HG03354 (cell line): ENCODE results near the gene ADD1.
"Not testable (repeated sequence)": the region's sequence is repeated elsewhere in the genome, so short reads cannot be mapped to it uniquely, and the experiment has no call there.

Experiments
- ATAC-seq: cut with Tn5 transposase; IDR thresholded peaks from one replicate; pipeline ENCODE4 v1.9.1; 2021; ENCODE audit warnings: mild to moderate bottlenecking; ENCODE audit not compliant: unreplicated experiment, poor library complexity, severe bottlenecking

Gene ADD1

DNA sequence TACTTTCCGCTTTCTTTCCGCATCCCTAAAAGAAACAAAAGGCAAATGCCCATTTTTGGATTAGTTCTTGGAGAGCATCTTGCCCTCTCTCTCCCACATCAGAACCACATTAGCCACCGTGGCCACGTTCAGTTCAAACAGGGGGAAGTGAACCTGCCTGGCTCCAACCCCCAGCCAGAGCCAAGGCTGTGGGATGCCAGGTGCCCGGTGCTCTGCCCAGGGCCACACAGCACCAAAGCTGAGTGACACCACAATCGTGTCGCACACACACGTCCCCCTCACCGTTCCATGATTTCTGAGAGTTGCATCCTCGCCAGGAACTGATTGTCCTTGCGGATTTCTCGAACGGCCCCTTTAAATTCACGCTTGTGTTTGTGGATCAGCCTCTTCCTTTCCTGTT lies 95.3 kb downstream of the ADD1 start:
- ATAC-seq: no peak

GRCh38 chr4:2939383-2940243 lies 96.0 kb downstream of the ADD1 start:
- no peak for ATAC-seq

DNA sequence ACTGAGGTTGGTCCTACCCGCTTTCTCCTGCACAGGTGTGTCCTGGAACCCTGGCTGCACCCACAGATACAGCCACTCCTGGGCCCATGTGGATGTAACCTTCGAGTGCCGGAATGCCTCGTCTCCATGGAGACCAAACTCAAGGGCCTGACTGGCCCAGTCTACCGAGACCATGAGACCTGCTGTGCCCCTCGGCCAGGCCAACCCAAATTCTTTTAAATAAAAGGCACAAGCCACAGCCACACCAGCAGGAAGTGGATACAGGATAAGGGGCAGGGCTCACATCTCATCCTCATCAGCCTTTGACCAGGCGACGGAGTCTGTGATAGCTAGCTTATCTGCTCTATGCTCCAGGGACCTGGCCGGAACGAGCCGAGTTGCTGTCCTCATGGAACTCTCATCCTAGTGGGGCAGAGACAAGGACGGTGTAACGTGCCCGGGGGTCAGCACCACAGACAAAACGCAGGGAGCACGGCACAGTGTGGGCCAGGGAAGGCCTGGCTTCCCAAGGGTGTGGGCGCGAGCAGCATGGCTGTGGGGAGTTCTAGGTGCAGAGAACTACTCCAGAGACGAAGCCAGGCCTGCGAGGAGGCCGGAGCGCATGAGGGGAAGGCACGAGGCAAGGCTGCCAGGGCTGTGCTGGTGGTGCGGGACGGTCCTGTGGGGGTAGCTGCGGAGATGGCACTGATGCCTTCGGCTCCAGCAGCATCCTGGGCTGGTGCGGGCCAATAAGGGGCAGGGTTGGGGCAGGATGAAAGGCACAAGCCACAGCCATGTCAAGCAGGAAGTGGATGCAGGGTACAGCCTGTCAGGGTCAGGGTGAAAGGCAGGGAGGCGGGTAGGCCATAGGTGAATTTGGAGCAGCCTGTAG lies 96.9 kb downstream of the ADD1 start:
- no peak for ATAC-seq

DNA sequence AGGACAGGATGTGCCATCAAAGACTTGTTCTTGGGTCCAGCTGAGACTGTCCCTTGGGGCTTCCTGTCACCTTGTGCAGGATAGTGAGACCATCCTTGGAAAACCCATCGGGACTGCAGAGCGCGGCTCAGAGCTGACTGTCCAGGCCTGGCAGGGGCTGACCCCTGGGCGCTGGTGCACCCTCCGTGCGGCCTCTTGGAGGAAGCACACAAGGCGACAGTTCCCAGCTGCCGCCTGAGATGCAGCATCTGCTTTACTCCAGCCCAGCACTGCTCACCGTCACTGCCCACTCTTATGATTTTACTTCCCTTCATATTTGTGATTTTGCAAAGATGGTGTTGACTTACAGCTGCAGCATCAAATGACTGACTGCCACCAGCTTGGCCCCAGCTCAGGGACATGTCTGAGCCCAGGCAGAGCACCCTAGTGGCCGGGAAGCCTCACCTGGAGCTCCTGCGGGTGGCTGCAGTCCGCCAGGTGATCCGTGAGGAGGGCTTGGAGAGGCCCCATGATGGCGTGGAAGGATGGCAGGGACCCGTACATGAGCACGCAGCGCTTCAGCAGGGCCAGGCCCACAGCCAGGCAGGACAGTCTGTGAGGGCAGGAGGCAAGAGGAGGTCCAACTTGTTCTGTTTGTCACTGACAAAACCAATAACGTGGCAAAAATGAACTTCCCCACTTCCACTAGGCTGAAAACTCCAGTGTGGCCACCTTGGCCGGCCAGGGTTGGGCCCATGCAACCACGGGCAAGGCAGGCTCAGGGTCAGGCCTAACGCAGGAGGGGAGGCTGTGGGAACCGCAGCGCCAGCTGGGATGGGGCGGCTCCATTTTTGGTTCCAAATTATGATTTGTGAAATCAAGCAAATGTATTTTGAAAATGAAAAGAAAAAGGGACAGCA lies 97.7 kb downstream of the ADD1 start:
- ATAC-seq: no peak

- ATAC-seq: no peak
These were observed 98.4 kb downstream of the ADD1 start for GRCh38 chr4:2942037-2942531.

DNA sequence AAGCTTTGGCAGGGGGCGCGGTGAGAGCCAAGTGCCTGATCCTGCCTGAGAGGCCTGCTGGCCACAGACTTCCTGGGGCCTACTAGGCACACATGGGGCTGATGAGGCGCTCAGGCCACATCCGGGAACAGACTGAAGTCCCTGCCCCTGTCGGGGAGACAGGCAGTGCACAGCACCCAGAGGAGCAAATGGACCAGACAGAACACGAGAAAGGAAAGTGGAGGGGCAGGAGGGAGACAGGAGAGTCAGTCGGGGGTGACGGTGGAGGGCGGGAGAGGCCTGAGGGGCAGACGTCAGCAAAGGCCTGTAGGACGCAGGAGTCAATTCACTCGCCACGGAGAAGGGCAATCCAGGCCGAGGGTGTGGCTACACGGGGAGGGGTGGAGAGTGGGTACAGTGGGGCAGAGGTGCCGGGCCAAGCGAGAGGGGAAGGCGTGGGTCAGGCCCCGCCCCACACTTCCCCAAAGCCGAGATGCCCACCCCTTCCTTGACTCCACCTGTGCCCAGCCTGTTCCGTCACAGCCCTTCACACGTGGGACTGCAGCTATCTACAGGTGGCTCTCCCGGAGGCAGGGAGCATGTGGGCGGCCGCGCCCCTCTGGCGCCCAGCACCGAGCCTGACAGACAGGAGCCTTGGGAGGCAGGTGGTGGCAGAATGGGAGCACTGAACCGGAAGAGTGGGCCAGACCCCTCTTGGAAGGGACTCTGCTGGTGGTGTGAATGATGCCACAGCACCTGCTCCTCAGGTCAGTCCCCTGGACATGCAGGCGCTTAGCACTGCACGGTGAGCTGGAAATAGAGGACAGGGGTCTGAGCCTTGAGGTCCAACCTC lies 99.1 kb downstream of the ADD1 start:
- ATAC-seq: no peak

- no peak for ATAC-seq
These were observed 99.9 kb downstream of the ADD1 start for GRCh38 chr4:2943364-2944090.

- no peak for ATAC-seq
These were observed 100.4 kb downstream of the ADD1 start for GRCh38 chr4:2944091-2944482.

GRCh38 chr4:2944586-2945526 lies 101.2 kb downstream of the ADD1 start:
- ATAC-seq: no peak

DNA sequence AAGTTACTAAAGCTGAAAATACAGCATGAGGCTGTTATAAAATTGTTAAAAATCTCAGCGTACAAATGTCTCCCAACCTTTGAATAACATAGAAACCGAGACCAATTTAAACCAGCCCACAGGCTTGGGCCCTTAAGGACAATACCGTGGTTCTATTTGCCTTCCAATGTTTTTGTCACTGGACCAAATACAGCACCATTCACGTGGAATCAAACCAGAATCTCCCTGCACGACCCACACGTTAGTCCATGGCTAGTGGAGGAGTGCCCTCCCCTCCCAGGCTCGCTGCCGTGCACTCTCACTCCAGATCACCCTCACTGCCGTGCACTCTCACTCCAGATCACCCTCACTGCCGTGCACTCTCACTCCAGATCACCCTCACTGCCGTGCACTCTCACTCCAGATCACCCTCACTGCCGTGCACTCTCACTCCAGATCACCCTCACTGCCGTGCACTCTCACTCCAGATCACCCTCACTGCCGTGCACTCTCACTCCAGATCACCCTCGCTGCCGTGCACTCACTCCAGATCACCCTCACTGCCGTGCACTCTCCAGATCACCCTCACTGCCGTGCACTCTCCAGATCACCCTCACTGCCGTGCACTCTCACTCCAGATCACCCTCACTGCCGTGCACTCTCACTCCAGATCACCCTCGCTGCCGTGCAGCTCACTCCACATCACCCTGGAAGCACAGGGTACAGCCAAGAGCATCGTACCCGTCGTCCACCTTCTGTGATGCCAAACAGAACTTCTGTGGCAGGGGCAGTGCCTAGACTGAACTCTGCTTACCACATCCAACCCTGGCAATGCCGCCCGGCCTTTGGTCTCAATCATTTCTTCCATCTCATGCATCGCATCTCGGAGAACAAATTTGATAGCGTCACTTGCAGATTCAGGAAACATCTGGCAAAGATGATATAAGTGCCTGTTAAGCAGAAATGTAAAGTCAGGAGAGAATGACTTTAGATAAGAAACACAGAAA lies 102.3 kb downstream of the ADD1 start:
- not testable (repeated sequence) for ATAC-seq

GRCh38 chr4:2946812-2947600 lies 103.4 kb downstream of the ADD1 start:
- no peak for ATAC-seq

- no peak for ATAC-seq
These were observed 104.3 kb downstream of the ADD1 start for GRCh38 chr4:2947926-2948325.

- no peak for ATAC-seq
These were observed 105.5 kb downstream of the ADD1 start for GRCh38 chr4:2948895-2949781.

DNA sequence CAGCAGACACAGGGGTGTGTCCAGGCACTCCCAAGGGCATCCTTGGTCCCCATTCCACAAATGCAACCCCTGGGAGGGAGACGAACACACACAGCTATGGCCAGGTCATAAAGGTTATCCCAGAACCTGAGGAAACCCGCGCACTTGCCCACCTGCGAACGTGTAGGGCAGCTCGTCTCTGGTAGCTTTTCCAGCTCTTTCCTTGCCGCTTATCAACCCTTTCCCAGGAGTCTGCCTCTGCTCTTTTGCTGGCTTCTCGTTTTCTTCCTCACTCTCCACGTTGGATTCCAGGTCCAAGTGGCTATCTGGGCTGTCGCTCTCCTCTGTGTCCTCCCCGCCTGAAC lies 106.1 kb downstream of the ADD1 start:
- no peak for ATAC-seq
